ENCODE results near the gene AMZ1.

Gene AMZ1

DNA sequence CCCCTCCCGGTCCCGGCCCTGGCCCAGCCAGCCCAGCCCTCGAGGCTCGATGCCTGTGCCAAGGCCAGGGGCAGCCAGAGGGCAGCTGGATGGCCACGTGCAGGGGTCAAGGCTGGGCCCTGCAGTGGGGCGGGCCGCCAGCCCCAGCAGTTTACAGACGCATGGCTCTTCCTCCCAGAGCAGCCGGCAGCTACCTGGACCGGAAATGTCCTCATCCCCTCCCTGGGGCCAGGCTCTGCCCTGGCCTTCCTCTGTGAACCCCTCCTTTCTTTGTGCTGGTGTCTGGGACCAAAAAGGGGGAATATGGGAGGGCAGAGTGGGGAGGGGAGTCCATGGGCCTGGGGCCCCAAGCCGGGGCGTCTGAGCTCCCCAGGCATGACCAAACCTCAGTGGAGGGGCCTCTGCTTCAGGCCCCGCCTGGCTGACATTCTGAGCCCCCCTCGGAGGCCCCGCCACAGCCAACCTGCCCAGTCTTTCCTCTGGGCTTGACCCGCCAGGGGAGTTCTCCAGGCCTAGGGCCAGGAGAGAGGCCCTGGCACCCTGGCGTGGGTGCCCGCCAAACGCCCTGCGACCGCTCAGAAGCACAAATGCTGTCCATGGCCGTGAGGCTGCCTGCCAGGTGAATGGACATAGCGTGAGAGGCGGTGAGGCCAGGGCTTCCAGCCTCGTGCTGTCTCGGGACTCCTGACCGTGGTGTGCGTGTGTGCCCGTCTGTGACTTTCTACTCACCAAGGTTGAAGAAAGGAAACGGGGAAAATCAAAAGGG lies 24.7 kb upstream of the AMZ1 start:
- no peak overlapping the region for H3K4me3 ChIP-seq (ENCODE audit: low read depth, low read length)
- TF ChIP-seq, protein P1, sequence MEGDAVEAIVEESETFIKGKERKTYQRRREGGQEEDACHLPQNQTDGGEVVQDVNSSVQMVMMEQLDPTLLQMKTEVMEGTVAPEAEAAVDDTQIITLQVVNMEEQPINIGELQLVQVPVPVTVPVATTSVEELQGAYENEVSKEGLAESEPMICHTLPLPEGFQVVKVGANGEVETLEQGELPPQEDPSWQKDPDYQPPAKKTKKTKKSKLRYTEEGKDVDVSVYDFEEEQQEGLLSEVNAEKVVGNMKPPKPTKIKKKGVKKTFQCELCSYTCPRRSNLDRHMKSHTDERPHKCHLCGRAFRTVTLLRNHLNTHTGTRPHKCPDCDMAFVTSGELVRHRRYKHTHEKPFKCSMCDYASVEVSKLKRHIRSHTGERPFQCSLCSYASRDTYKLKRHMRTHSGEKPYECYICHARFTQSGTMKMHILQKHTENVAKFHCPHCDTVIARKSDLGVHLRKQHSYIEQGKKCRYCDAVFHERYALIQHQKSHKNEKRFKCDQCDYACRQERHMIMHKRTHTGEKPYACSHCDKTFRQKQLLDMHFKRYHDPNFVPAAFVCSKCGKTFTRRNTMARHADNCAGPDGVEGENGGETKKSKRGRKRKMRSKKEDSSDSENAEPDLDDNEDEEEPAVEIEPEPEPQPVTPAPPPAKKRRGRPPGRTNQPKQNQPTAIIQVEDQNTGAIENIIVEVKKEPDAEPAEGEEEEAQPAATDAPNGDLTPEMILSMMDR (IDR thresholded peaks at IDR 0.05; ENCODE audit: insufficient read depth, low read depth, low read length, missing control alignments): no peak
- DNase-seq (ENCODE audit: low read depth): no peak

DNA sequence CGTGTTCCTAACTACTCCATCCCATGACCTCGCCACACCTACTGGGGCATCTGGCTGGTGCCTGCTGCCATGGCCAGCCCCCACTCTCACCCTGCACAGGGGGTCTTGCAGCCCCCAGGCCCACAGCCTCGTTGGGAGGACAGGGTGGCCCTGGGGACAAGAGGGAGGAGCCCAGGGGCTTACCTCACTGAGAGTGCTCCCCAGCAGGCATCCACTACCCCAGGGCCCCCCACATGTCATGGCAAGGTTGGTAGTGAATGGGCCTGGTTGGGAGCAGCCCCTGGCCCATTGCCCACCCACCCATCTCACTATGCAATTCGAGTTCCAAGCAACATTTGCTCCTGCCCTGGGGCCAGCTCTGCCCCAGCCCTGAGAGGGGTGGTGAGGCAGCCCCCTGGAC lies 24.0 kb upstream of the AMZ1 start:
- TF ChIP-seq, protein P1 (IDR thresholded peaks at IDR 0.05; ENCODE audit: insufficient read depth, low read depth, low read length, missing control alignments): no peak
- H3K4me3 ChIP-seq (ENCODE audit: low read depth, low read length): no peak overlapping the region
- DNase-seq (ENCODE audit: low read depth): no peak

DNA sequence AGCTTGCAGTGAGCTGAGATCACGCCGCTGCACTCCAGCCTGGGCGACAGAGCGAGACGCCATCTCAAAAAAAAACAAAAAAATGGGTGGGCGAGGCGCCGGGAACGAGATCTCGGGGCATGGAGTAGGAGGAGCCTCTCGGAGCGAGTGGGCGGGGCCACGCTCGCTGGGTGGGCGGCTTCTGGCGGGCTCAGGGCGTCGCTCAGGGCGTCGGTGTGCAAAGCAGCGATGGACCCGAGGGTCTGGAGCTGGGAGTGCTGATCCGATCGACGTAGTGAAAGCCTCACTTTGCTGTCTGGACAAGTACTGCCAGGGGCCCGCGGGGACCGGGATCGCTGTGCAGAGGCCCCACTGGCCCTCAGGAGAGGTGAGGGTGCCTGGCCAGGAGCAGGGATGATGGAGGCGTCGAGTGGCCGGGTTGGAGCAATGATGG lies 22.6 kb upstream of the AMZ1 start:
- TF ChIP-seq, protein P1 (IDR thresholded peaks at IDR 0.05; ENCODE audit: insufficient read depth, low read depth, low read length, missing control alignments): no peak
- H3K4me3 ChIP-seq (ENCODE audit: low read depth, low read length): no peak overlapping the region
- no peak for DNase-seq (ENCODE audit: low read depth)

DNA sequence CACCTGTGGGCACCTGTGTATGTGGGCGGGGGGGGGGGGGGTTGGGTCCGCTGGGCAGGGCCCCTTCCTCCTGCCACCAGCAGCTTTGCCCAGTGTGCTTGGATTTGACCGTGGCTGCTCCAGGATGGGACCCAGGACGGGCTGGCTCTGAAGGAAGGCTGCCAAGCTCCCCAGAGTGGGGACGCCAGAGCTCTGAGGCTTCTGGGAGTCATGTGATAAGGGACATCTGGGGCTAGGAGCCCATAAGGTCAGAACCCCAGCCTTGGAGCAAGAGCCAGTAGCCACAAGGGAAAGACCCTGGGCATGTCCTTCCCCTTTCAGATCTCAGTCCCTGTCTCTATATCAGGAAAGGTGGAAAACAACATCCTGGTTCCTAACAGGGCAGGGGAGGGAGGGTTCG lies 21.8 kb upstream of the AMZ1 start:
- H3K4me3 ChIP-seq (ENCODE audit: low read depth, low read length): no peak overlapping the region
- DNase-seq (ENCODE audit: low read depth): no peak

DNA sequence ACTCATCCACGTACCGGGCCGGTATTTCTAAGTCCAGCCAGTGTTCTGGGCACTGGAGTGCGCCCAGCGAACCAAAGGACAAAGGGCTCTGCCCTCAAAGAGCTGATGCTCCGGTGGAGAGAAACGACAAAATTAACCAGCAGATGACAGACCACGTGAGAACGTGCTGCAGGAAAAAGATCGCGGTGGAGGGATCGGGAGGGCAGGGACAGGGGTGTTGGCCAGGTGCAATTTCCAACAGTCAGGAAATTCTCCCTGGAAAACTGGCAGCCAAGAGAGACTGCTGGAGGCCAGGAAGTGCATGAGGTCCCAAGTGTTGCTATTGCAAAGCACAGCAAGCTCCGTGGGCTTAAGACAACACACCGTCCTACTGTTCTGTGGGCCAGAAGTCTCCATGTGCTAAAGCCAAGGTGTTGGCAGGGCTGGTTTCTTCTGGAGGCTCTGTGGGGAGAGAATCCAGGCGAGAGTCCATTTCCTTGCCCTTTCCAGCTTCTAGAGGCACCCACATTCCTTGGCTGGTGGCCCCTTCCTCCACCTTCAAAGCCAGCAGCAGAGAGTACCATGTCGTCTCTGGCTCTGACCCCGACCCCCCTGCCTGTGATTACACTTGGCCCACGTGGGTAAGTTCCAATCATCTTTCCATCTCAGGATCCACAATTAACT lies 21.3 kb upstream of the AMZ1 start:
- H3K4me3 ChIP-seq (ENCODE audit: low read depth, low read length): no peak overlapping the region
- DNase-seq (ENCODE audit: low read depth): no peak
- TF ChIP-seq, protein P1 (IDR thresholded peaks at IDR 0.05; ENCODE audit: insufficient read depth, low read depth, low read length, missing control alignments): no peak

More for the DNA sequence above, 21.8 kb upstream of the AMZ1 start:
- TF ChIP-seq, protein P1 (IDR thresholded peaks at IDR 0.05; ENCODE audit: insufficient read depth, low read depth, low read length, missing control alignments): no peak

DNA sequence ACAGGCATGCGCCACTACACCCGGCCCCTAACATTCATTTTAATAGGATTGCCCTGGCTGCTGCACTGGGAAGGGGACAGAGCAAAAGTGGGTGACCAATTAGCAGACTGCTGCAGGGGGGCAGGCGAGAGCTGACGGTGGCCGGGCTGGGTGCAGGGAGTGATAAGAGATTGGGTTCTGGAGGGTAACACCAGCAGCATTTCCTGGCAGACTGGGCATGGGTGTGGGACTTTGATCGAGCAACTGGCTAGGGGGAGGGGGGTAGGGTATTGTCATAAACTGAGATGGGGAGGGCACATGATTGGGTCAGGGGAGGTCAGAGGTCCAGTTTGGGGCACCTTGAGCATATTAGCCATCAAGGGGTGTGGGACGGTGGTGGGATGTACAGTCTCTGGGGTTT lies 20.2 kb upstream of the AMZ1 start:
- H3K4me3 ChIP-seq (ENCODE audit: low read depth, low read length): no peak overlapping the region
- TF ChIP-seq, protein P1 (IDR thresholded peaks at IDR 0.05; ENCODE audit: insufficient read depth, low read depth, low read length, missing control alignments): no peak
- DNase-seq (ENCODE audit: low read depth): no peak

Data from GM12865 (cell line).